ENCODE measurements around the gene SCN2B. TPM values are rescaled to one million over a fixed set of nuclear protein-coding genes. Genes with fewer than 3 reads are reported as not detected.

The SCN2B gene
- total RNA-seq, 1 experiment from 2014 or later: 0.20 TPM

DNA sequence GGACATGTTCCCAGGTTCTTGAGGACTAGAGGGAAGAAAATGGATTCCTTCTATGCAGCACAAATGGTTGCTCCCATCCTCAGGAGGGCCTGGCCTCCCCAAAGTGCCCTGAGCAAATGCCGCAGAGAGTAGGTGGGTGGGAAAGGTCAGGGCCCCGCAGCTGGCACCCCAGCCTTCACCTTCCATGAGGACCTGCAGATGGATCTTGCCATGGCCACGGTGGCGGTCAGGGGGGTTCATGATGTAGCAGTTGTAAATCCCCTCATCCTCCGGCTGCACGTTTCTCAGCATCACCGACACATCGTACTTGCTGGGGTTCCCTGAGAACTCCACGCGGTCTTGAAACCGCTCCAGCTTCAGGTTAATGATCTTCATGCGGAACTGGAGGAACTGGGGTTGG lies 8.5 kb downstream of the SCN2B start (continued):
- TF ChIP-seq SMAD3 (CRISPR knock-in tag; IDR thresholded peaks at IDR 0.05; ENCODE audit: borderline replicate concordance) (no peak), NR1H2 (CRISPR knock-in tag; IDR thresholded peaks at IDR 0.05) (no peak), ZNF121 (CRISPR knock-in tag; IDR thresholded peaks at IDR 0.05) (no peak), TP53 (CRISPR knock-in tag; IDR thresholded peaks at IDR 0.05) (no peak), EMX1 (CRISPR knock-in tag; IDR thresholded peaks at IDR 0.05) (no peak), NR2C2 (CRISPR knock-in tag; IDR thresholded peaks at IDR 0.05) (no peak), NR3C1 (CRISPR knock-in tag; conservative IDR thresholded peaks at IDR 0.05; ENCODE audit: low read depth) (no peak), TEAD1 (CRISPR knock-in tag; IDR thresholded peaks at IDR 0.05) (no peak), FOXK1 (CRISPR knock-in tag; IDR thresholded peaks at IDR 0.05) (no peak), IRF2 (CRISPR knock-in tag; IDR thresholded peaks at IDR 0.05; ENCODE audit: borderline replicate concordance, low read depth) (no peak), CREM (CRISPR knock-in tag; IDR thresholded peaks at IDR 0.05) (no peak)
- TF ChIP-seq, protein P1, sequence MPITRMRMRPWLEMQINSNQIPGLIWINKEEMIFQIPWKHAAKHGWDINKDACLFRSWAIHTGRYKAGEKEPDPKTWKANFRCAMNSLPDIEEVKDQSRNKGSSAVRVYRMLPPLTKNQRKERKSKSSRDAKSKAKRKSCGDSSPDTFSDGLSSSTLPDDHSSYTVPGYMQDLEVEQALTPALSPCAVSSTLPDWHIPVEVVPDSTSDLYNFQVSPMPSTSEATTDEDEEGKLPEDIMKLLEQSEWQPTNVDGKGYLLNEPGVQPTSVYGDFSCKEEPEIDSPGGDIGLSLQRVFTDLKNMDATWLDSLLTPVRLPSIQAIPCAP (CRISPR knock-in tag; IDR thresholded peaks at IDR 0.05): no peak

DNA sequence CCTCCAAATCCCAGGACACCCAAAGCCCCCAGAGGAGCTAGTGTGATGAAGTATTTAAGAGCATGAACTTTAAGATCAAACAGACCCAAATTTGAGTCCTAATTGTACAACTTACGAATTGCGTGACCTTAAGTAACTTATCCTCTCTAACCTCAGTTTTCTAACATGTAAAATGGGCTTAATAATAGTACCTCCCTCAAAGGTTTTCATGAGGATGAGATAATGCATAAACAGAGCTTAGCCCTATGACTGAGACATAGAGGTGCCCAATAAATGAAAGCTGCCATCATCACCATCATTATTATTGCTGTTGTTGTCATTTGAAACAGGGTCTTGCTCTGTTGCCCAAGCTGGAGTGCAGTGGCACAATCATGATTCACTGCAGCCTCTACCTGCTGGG lies 9.2 kb downstream of the SCN2B start:
- Mint-ChIP-seq H3K27me3 (ENCODE audit: low read depth) (peaks cover 52% of the 10 kb centered on the region), H3K4me3 (no peak overlapping the region), H3K4me1 (peaks cover 29% of the 10 kb centered on the region), H3K9me3 (no peaks in the 10 kb centered on the region), H3K27ac (no peak overlapping the region), H3K36me3 (no peaks in the 10 kb centered on the region)
- CTCF ChIA-PET: no interaction called here
- DNase-seq (ENCODE audit: low spot score) (no peak), ATAC-seq (no peak)
- POLR2A ChIA-PET: no interaction called here
- TF ChIP-seq GTF2I (CRISPR knock-in tag; conservative IDR thresholded peaks at IDR 0.05) (no peak), ATF1 (CRISPR knock-in tag; IDR thresholded peaks at IDR 0.05) (no peak), ZNF232 (CRISPR knock-in tag; IDR thresholded peaks at IDR 0.05) (no peak), ZNF671 (CRISPR knock-in tag; IDR thresholded peaks at IDR 0.05) (no peak), FOXK1 (CRISPR knock-in tag; IDR thresholded peaks at IDR 0.05) (no peak)
- TF ChIP-seq, protein P2, sequence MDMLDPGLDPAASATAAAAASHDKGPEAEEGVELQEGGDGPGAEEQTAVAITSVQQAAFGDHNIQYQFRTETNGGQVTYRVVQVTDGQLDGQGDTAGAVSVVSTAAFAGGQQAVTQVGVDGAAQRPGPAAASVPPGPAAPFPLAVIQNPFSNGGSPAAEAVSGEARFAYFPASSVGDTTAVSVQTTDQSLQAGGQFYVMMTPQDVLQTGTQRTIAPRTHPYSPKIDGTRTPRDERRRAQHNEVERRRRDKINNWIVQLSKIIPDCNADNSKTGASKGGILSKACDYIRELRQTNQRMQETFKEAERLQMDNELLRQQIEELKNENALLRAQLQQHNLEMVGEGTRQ (CRISPR knock-in tag; IDR thresholded peaks at IDR 0.05): no peak
- TF ChIP-seq, protein P3, sequence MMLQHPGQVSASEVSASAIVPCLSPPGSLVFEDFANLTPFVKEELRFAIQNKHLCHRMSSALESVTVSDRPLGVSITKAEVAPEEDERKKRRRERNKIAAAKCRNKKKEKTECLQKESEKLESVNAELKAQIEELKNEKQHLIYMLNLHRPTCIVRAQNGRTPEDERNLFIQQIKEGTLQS (CRISPR knock-in tag; conservative IDR thresholded peaks at IDR 0.05): no peak
- TF ChIP-seq, protein P4, sequence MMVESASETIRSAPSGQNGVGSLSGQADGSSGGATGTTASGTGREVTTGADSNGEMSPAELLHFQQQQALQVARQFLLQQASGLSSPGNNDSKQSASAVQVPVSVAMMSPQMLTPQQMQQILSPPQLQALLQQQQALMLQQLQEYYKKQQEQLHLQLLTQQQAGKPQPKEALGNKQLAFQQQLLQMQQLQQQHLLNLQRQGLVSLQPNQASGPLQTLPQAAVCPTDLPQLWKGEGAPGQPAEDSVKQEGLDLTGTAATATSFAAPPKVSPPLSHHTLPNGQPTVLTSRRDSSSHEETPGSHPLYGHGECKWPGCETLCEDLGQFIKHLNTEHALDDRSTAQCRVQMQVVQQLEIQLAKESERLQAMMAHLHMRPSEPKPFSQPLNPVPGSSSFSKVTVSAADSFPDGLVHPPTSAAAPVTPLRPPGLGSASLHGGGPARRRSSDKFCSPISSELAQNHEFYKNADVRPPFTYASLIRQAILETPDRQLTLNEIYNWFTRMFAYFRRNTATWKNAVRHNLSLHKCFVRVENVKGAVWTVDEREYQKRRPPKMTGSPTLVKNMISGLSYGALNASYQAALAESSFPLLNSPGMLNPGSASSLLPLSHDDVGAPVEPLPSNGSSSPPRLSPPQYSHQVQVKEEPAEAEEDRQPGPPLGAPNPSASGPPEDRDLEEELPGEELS (CRISPR knock-in tag; IDR thresholded peaks at IDR 0.05): no peak
- TF ChIP-seq, protein P5, sequence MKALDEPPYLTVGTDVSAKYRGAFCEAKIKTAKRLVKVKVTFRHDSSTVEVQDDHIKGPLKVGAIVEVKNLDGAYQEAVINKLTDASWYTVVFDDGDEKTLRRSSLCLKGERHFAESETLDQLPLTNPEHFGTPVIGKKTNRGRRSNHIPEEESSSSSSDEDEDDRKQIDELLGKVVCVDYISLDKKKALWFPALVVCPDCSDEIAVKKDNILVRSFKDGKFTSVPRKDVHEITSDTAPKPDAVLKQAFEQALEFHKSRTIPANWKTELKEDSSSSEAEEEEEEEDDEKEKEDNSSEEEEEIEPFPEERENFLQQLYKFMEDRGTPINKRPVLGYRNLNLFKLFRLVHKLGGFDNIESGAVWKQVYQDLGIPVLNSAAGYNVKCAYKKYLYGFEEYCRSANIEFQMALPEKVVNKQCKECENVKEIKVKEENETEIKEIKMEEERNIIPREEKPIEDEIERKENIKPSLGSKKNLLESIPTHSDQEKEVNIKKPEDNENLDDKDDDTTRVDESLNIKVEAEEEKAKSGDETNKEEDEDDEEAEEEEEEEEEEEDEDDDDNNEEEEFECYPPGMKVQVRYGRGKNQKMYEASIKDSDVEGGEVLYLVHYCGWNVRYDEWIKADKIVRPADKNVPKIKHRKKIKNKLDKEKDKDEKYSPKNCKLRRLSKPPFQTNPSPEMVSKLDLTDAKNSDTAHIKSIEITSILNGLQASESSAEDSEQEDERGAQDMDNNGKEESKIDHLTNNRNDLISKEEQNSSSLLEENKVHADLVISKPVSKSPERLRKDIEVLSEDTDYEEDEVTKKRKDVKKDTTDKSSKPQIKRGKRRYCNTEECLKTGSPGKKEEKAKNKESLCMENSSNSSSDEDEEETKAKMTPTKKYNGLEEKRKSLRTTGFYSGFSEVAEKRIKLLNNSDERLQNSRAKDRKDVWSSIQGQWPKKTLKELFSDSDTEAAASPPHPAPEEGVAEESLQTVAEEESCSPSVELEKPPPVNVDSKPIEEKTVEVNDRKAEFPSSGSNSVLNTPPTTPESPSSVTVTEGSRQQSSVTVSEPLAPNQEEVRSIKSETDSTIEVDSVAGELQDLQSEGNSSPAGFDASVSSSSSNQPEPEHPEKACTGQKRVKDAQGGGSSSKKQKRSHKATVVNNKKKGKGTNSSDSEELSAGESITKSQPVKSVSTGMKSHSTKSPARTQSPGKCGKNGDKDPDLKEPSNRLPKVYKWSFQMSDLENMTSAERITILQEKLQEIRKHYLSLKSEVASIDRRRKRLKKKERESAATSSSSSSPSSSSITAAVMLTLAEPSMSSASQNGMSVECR (CRISPR knock-in tag; IDR thresholded peaks at IDR 0.05; ENCODE audit: borderline replicate concordance): no peak
- TF ChIP-seq, protein P6, sequence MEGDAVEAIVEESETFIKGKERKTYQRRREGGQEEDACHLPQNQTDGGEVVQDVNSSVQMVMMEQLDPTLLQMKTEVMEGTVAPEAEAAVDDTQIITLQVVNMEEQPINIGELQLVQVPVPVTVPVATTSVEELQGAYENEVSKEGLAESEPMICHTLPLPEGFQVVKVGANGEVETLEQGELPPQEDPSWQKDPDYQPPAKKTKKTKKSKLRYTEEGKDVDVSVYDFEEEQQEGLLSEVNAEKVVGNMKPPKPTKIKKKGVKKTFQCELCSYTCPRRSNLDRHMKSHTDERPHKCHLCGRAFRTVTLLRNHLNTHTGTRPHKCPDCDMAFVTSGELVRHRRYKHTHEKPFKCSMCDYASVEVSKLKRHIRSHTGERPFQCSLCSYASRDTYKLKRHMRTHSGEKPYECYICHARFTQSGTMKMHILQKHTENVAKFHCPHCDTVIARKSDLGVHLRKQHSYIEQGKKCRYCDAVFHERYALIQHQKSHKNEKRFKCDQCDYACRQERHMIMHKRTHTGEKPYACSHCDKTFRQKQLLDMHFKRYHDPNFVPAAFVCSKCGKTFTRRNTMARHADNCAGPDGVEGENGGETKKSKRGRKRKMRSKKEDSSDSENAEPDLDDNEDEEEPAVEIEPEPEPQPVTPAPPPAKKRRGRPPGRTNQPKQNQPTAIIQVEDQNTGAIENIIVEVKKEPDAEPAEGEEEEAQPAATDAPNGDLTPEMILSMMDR (IDR thresholded peaks at IDR 0.05): no peak
- TF ChIP-seq, protein P7, sequence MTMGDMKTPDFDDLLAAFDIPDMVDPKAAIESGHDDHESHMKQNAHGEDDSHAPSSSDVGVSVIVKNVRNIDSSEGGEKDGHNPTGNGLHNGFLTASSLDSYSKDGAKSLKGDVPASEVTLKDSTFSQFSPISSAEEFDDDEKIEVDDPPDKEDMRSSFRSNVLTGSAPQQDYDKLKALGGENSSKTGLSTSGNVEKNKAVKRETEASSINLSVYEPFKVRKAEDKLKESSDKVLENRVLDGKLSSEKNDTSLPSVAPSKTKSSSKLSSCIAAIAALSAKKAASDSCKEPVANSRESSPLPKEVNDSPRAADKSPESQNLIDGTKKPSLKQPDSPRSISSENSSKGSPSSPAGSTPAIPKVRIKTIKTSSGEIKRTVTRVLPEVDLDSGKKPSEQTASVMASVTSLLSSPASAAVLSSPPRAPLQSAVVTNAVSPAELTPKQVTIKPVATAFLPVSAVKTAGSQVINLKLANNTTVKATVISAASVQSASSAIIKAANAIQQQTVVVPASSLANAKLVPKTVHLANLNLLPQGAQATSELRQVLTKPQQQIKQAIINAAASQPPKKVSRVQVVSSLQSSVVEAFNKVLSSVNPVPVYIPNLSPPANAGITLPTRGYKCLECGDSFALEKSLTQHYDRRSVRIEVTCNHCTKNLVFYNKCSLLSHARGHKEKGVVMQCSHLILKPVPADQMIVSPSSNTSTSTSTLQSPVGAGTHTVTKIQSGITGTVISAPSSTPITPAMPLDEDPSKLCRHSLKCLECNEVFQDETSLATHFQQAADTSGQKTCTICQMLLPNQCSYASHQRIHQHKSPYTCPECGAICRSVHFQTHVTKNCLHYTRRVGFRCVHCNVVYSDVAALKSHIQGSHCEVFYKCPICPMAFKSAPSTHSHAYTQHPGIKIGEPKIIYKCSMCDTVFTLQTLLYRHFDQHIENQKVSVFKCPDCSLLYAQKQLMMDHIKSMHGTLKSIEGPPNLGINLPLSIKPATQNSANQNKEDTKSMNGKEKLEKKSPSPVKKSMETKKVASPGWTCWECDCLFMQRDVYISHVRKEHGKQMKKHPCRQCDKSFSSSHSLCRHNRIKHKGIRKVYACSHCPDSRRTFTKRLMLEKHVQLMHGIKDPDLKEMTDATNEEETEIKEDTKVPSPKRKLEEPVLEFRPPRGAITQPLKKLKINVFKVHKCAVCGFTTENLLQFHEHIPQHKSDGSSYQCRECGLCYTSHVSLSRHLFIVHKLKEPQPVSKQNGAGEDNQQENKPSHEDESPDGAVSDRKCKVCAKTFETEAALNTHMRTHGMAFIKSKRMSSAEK (CRISPR knock-in tag; IDR thresholded peaks at IDR 0.05; ENCODE audit: borderline replicate concordance): no peak
- TF ChIP-seq, protein P8, sequence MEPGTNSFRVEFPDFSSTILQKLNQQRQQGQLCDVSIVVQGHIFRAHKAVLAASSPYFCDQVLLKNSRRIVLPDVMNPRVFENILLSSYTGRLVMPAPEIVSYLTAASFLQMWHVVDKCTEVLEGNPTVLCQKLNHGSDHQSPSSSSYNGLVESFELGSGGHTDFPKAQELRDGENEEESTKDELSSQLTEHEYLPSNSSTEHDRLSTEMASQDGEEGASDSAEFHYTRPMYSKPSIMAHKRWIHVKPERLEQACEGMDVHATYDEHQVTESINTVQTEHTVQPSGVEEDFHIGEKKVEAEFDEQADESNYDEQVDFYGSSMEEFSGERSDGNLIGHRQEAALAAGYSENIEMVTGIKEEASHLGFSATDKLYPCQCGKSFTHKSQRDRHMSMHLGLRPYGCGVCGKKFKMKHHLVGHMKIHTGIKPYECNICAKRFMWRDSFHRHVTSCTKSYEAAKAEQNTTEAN (CRISPR knock-in tag; IDR thresholded peaks at IDR 0.05): no peak

Measured in WTC11 (cell line).